HG02884 (cell line): Measurements from ENCODE around the gene ESRP2.
A peak's percentile ranks its signal among the peaks of the same experiment; 100 is the strongest.

Experiments
- ATAC-seq: cut with Tn5 transposase; IDR thresholded peaks from one replicate; pipeline ENCODE4 v1.9.1; 2021; ENCODE audit warnings: mild to moderate bottlenecking, moderate library complexity; ENCODE audit not compliant: unreplicated experiment

Gene ESRP2

DNA sequence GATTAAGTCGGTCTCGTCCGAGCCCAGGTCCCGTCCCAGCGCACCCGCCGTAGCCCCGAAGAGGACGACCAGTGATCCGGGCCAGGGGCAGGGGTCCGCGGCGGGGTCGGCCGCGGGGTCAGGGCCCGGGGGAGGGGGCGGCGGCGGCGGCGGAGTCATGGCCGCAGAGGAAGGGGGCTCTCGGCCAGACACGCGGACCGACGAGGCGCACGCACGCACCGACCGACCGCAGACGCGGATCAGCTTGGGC, at the start of gene ESRP2:
Gene ESRP2, minus strand, starts transcription at position 241 of the 250 bp plus-strand sequence. Its CDS starts 82 bp downstream, at position 159.
- ATAC-seq = no peak

DNA sequence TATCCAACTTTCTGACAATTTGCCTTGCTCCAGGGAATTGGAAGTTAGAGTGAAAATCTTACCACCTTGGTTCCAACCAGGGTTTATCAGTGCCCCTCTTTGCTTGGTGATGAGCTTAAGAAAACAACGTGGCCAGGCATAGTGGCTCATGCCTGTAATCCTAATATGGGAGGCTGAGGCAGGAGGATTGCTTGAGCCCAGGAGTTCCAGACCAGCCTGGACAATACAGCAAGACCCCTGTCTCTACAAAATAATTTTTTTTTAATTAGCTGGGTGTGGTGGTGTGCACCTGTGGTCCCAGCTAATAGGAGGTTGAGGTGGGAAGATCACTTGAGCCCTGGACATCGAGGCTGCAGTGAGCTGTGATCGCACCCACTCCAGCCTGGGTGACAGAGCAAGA, 49.8 kb upstream of the ESRP2 start:
- no peak for ATAC-seq

DNA sequence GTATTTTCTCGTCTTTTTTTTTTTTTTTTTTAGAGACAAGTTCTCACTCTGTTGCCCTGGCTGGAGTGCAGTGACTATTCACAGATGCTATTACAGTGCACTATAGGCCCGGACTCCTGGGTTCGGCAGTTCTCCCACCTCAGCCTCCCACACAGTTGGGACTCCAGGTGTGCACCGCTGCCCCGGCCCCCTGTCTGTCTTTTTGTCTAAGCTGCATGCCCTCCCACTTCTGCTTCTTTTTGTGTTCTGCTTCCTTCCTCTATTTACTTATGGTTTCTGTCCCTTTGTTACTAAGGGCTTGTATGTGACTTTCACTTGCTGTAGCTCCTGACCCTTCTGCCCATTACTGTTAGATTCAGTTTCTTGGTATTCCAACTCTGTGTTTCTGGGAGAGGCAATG, 48.9 kb upstream of the ESRP2 start:
- ATAC-seq = peak; percentile 40

DNA sequence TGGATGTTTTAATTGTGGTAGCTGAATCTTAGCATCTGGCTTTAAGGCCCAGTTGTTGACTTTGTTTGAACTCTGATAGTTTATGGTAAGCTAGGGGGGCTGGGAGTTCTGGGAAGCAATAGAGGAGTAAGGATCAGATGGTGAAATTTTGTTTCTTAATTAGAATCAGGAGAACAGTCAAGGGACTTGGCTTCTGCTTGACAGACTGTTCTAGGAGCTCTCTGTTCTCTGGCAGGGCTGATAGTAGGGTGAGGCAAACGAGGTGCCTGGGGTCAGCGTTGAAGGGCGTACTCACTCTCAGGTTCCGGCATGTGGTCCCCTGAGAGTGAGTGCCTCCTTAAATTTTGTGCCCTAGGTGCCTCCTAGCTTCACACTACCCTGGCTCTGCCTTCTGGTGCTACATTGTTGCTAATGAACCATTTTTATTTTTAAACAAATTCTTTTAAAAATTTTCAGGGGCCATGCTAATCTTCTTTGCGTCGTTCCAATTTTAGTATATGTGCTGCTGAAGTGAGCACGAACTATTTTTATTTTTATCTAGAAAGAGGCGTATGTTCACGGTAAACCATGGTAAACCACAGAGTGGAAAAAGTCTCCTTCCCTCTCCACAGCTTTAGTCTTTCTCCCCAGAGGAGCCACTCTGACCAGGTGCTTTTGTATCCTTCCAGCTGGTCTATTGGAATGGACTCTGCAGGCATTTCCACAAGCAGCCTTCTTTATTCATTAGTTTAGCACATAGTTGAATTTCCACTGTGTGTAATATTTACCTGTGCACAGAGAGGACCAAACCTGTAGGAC, 48.1 kb upstream of the ESRP2 start:
- ATAC-seq = peak; percentile 52

GRCh38 chr16:68283346-68283745, 47.4 kb upstream of the ESRP2 start:
- ATAC-seq = no peak

DNA sequence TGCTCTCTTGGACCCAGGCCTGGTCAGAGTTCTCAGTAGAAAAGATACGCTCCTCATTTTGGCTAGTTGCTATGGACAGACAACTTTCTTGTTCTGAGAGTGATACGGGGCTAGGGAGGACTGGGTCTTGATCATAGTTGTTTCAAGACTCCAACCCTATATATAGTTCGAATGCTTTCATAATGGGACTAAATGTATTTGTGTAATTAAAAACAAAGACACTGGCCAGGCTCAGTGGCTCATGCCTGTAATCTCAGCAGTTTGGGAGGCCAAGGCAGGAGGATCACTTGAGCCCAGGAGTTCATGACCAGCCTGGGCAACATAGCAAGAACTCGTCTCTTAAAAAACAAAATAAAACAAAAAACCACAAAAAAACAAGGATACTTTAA, 46.1 kb upstream of the ESRP2 start:
- ATAC-seq = no peak

GRCh38 chr16:68281368-68282063, 45.6 kb upstream of the ESRP2 start:
- no peak for ATAC-seq

- ATAC-seq = no peak
Measured at GRCh38 chr16:68279726-68280558, 44.0 kb upstream of the ESRP2 start.

DNA sequence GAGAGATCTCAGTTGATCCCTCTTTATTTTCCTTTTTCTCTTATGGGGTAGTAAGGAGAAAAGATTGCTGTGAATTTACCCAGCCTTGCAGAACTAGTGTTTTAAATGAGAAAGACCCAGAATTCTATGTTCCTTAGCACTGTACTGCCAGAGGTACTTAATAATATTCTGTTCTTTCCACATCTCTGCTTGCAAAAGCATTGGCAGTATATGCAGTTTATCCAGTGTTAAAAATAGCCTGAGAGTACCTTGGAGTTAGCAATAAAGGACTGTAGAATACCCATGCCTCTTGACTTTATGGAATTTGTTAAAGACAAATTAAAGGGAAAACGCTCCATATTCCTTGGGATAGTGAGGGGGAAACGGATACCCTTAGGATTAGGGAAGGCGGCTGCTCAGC, 40.3 kb upstream of the ESRP2 start:
- no peak for ATAC-seq

- no peak for ATAC-seq
Measured at GRCh38 chr16:68275611-68276191, 39.8 kb upstream of the ESRP2 start.

- no peak for ATAC-seq
Measured at GRCh38 chr16:68274441-68274840, 38.5 kb upstream of the ESRP2 start.

GRCh38 chr16:68273896-68274295, 38.0 kb upstream of the ESRP2 start:
- no peak for ATAC-seq

DNA sequence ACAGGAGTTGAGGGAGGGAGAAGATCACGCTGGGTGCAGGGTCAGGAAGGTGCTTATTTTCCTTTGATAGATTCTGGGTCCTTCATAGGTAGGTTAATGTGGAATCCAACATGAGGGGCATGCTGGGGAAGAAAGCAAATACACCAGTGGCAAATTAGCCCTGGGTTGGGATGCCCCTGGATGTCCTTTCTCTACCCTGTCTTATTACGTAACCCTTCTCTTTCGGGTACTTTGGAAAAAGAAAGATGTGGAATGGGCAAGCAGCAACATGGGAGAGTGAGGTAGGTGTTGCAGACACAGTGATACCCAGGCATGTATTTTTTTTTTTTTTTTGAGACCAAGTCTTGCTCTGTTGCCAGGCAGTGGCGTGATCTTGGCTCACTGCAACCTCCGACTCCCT, 37.5 kb upstream of the ESRP2 start:
- no peak for ATAC-seq

DNA sequence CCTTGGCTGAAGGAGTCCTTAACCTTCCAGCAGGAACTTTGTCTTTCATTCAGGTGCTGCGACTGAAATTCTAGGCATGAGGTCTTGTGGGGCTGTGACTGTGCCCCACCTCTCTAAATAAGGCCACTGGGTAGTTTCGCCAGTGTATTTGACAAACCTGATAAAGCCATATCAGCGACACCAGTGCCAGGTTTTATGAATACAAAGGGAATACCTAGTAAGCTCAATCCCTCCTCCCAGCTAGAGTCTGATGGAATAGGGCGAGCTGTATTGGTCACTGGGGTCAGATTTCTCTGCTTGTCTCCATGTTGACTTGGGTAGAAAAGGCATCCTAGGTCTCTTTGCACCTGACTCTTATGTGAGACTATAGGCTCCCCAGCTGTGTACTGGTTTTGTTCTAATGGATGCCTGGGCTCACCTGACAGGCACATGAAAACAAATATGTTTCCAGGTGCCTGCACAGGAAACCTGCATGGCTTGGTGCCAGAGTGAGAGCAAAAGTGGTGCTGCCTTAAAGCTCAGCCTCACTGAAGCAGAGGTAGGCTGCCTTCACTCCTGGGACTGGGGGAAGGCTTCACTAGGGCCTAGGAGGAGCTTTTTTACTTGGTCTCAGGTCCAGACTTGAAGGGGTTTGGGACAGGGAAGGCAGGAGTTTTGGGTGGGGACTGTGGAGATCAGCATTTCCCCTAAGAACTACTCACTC, 36.7 kb upstream of the ESRP2 start:
- ATAC-seq = no peak

DNA sequence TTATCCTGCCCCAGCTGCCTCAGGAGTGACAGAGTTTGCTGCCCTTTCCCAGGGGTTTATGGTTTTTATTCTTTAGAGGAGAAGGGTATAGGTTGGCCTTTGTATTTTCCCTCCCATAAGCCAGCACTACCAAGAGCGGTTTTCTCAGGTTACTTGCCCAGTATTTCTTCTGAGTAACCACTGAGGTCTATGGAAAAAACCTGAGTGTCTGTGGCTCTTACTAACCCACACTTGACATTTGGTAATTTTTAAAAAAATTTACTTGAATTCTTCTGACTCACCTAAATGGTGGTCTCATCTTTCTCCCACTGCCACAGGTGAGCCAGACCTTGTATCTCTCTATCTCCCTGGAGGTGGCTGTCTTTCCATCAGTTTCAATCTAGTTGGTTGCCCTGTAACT, 34.4 kb upstream of the ESRP2 start:
- no peak for ATAC-seq

DNA sequence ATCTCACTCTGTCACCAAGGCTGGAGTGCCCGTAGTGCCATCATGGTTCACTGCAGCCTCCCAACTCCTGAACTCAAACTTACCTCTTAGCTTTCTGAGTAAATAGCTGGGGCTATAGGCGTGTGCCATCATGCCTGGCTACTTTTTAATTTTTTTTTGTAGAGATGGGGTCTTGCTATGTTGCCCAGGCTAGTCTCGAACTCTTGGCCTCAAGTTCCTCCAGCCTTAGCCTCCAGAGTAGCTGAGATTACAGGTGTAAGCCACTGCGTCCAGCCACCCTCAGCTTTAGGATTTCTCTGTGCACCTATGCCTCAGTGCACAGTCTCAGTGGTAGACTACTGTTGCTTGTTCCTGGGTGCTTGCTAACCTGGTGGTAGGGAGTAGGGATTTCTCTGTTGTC, 33.9 kb upstream of the ESRP2 start:
- ATAC-seq = no peak

DNA sequence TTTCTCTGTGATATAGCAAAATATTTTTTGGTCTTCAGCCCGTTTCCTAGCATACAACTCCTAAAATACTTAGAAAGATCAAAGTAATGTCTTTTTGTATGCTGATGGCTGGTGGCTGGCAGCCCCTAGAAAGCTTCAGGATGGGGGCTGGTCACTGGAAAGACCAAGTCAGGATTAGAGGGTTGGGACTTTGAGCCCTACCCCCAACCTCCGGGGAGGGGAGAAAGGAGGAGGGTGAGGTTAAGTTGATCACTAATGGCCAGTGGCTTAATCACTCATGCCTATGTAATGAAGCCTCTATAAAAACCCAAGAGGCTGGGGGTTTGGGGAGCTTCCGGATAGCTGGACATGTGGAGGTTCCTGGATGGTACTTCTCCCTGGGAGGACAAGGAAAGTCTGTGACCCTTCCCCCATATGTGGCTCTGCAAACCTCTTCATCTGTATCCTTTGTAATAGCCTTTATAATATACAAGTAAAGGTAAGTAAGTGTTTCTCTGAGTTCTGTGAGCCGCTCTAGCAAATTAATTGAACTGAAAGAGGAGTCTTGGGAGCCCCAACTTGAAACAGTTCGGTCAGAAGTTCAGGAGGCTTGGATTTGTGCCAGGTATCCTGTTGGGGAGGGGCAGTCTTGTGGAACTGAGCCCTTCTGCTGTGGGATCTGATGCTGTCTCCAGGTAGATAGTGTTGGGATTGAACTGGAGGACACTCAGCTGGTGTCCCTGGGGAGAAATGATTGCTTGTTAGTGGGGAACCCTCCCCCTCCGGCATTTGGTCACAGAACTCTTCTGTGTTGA, 31.9 kb upstream of the ESRP2 start:
- no peak for ATAC-seq

- ATAC-seq = no peak
Measured at GRCh38 chr16:68265078-68265920, 29.4 kb upstream of the ESRP2 start.
